Neural progenitor cell (in vitro differentiated cells): Measurements from ENCODE around the gene E2F6. TPM values are rescaled to one million over a fixed set of nuclear protein-coding genes. Genes with fewer than 3 reads are reported as not detected.

Experiments
- DNase-seq: peaks from one replicate; pipeline ENCODE4 v3.0.0-alpha.2; 2016; ENCODE audit warnings: low spot score
- H2AFZ ChIP-seq: fragments of 200-600 bp; sonication (generic); replicated peaks from 2 replicates; pipeline ENCODE4 v1.6.1; 2016; ENCODE audit warnings: antibody characterized with exemption
- H3F3A ChIP-seq: fragments of 200-600 bp; sonication (generic); 2 replicates; pipeline ENCODE4 v1.6.1; 2016; ENCODE audit warnings: antibody characterized with exemption, low read depth
- H3K27ac ChIP-seq: fragments of 200-600 bp; sonication (generic); 2 replicates; pipeline ENCODE4 v1.5.1; 2016; ENCODE audit warnings: mild to moderate bottlenecking
- H3K27me3 ChIP-seq: fragments of 200-600 bp; sonication (generic); 2 replicates; pipeline ENCODE4 v1.6.1; 2016; ENCODE audit warnings: mild to moderate bottlenecking, moderate library complexity
- H3K36me3 ChIP-seq: fragments of 200-600 bp; sonication (generic); 2 replicates; pipeline ENCODE4 v1.5.1; 2016
- H3K4me1 ChIP-seq: fragments of 200-600 bp; sonication (generic); 2 replicates; pipeline ENCODE4 v1.6.1; 2016; ENCODE audit warnings: mixed run types
- H3K4me2 ChIP-seq: fragments of 200-600 bp; sonication (generic); 2 replicates; pipeline ENCODE4 v1.6.1; 2016
- H3K4me3 ChIP-seq: fragments of 200-600 bp; sonication (generic); 2 replicates; pipeline ENCODE4 v1.5.1; 2016
- H3K79me2 ChIP-seq: fragments of 200-600 bp; sonication (generic); 2 replicates; pipeline ENCODE4 v1.6.1; 2016; ENCODE audit warnings: low read depth
- H3K9ac ChIP-seq: fragments of 200-600 bp; sonication (generic); 2 replicates; pipeline ENCODE4 v1.6.1; 2016
- H3K9me3 ChIP-seq: fragments of 200-600 bp; sonication (generic); 2 replicates; pipeline ENCODE4 v1.5.1; 2016; ENCODE audit warnings: low read depth
- H4K20me1 ChIP-seq: fragments of 200-600 bp; sonication (generic); 2 replicates; pipeline ENCODE4 v1.6.1; 2016; ENCODE audit warnings: low read depth
- H3K27ac Mint-ChIP-seq: 3 replicates; pipeline ENCODE4 v1.8.0; 2021; ENCODE audit warnings: mixed read lengths
- H3K27me3 Mint-ChIP-seq: 2 replicates; pipeline ENCODE4 v1.8.0; 2022; ENCODE audit warnings: low read depth, mild to moderate bottlenecking, inconsistent platforms, moderate library complexity, mixed read lengths; ENCODE audit not compliant: insufficient read depth
- H3K36me3 Mint-ChIP-seq: 3 replicates; pipeline ENCODE4 v1.8.0; 2021; ENCODE audit warnings: mixed read lengths
- H3K4me1 Mint-ChIP-seq: 3 replicates; pipeline ENCODE4 v1.8.0; 2021; ENCODE audit warnings: mixed read lengths
- H3K4me3 Mint-ChIP-seq: 3 replicates; pipeline ENCODE4 v1.8.0; 2021; ENCODE audit warnings: mild to moderate bottlenecking, moderate library complexity, mixed read lengths
- H3K9me3 Mint-ChIP-seq: 3 replicates; pipeline ENCODE4 v1.8.0; 2020; ENCODE audit warnings: mixed read lengths
- EZH2 ChIP-seq: fragments of 200-600 bp; sonication (generic); IDR thresholded peaks from 2 replicates; pipeline ENCODE4 v1.6.1; 2017; ENCODE audit warnings: antibody characterized with exemption, mild to moderate bottlenecking, moderate library complexity
- EZH2phosphoT487 ChIP-seq: fragments of 200-600 bp; sonication (generic); IDR thresholded peaks from 2 replicates; pipeline ENCODE4 v1.6.1; 2017; ENCODE audit warnings: antibody characterized with exemption
- total RNA-seq: library from RNA; depleted of rRNA; stranded (reverse); fragments of >200 nt; gene quantifications from 2 replicates; pipeline ENCODE4 v1.2.3, GENCODE V29; 2015; ENCODE audit warnings: low replicate concordance
- TF ChIP-seq, protein P1 (sequence below): fragments of 200-600 bp; sonication (generic); IDR thresholded peaks from 2 replicates; pipeline ENCODE4 v1.5.1; 2017; ENCODE audit warnings: antibody characterized with exemption, mild to moderate bottlenecking

Gene E2F6
- total RNA-seq, 1 donor from 2014 or later = 36.3 TPM

DNA sequence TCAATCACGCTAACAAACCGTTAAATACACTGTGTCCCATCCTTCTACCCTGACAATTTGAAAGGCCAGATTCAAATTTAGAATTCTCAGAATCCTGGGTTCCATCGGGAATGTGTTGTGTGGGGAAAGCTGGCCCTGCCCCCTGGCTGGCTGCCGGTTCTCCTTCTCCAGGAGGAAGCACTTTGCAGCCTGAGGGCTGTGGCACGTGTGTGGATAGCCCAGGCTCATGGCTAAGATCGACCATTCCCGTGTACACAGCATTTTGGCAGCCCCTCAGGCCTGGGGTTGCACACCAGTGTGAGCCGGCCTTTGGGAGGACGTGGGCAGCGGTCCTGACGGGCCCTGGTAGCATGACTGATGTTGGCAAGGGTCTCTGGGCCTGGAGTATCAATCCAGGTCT is 70.6 kb downstream of the E2F6 start:
- no peaks in the 10 kb centered on the region for H3K4me1 ChIP-seq
- H3K4me2 ChIP-seq = no peak overlapping the region
- H3F3A ChIP-seq = no peaks in the 10 kb centered on the region
- H3K27ac ChIP-seq = no peak overlapping the region
- H3K4me3 Mint-ChIP-seq = no peak overlapping the region
- no peaks in the 10 kb centered on the region for H3K36me3 Mint-ChIP-seq
- no peak overlapping the region for H2AFZ ChIP-seq
- peak overlapping the region; percentile 37 for H3K27ac Mint-ChIP-seq
- H3K9ac ChIP-seq = no peak overlapping the region
- H3K9me3 ChIP-seq = no peaks in the 10 kb centered on the region
- no peaks in the 10 kb centered on the region for H4K20me1 ChIP-seq
- TF ChIP-seq, protein P1, sequence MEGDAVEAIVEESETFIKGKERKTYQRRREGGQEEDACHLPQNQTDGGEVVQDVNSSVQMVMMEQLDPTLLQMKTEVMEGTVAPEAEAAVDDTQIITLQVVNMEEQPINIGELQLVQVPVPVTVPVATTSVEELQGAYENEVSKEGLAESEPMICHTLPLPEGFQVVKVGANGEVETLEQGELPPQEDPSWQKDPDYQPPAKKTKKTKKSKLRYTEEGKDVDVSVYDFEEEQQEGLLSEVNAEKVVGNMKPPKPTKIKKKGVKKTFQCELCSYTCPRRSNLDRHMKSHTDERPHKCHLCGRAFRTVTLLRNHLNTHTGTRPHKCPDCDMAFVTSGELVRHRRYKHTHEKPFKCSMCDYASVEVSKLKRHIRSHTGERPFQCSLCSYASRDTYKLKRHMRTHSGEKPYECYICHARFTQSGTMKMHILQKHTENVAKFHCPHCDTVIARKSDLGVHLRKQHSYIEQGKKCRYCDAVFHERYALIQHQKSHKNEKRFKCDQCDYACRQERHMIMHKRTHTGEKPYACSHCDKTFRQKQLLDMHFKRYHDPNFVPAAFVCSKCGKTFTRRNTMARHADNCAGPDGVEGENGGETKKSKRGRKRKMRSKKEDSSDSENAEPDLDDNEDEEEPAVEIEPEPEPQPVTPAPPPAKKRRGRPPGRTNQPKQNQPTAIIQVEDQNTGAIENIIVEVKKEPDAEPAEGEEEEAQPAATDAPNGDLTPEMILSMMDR = no peak
- TF ChIP-seq EZH2phosphoT487 = no peak
- no peak for TF ChIP-seq EZH2
- H3K27me3 Mint-ChIP-seq = peaks cover 8% of the 10 kb centered on the region
- H3K4me3 ChIP-seq = no peak overlapping the region
- no peaks in the 10 kb centered on the region for H3K79me2 ChIP-seq
- DNase-seq = no peak
- H3K36me3 ChIP-seq = no peaks in the 10 kb centered on the region
- H3K9me3 Mint-ChIP-seq = no peaks in the 10 kb centered on the region
- H3K27me3 ChIP-seq = no peaks in the 10 kb centered on the region
- peaks cover 60% of the 10 kb centered on the region for H3K4me1 Mint-ChIP-seq

Other genes with a start within 250 kb of the E2F6 start
- gene ROCK2, start 121.5 kb downstream of the E2F6 start, total RNA-seq = 22.3 and 36.1 TPM in 2 replicates
- gene GREB1, start 67.9 kb upstream of the E2F6 start, total RNA-seq = 30.8 and 33.2 TPM in 2 replicates
- not detected in 2 replicates for gene NTSR2, start 204.0 kb upstream of the E2F6 start, total RNA-seq